GM19351 (cell line): Measurements from ENCODE around the gene KIF16B.

Experiments
- ATAC-seq: cut with Tn5 transposase; IDR thresholded peaks from one replicate; pipeline ENCODE4 v1.9.1; 2021; ENCODE audit warnings: mild to moderate bottlenecking, moderate library complexity; ENCODE audit not compliant: unreplicated experiment

Gene KIF16B

DNA sequence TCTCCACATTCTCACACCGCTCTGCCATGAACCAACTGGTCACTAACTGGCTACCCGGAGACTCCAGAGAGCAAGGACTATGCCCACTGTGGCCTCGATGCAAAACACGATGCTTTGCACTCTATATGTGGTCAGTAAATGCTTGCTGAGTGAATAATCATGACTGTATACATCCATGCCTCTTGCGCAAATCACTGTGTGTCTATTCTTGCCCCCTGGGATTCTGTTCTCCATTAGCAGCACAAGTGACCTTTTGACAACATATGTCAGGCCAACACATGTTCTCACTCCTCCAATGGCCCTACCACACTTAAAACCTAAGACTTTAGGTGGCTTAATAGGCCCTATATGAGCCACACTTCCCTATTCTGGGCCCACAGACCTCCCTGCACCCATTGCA, 16.9 kb downstream of the KIF16B start:
- ATAC-seq: no peak

DNA sequence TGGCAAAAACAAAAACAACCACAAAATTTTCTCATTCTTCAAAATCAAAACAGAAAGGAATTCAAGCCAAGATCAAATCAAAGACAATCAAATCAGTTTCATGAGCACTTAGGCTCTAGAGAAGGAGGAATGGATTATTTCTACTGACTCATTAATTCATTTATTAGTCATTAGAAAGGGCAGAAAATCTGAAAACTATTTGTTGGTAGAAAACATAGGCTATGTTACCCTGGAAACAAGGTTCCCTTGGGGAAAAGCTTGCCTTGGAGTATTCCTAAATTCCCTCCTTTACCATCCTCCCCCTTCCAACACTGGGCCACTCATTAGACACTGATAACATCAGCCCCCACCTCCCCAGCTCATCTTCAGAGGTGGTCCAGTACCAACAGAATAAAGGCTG, 17.5 kb downstream of the KIF16B start:
- ATAC-seq: no peak

DNA sequence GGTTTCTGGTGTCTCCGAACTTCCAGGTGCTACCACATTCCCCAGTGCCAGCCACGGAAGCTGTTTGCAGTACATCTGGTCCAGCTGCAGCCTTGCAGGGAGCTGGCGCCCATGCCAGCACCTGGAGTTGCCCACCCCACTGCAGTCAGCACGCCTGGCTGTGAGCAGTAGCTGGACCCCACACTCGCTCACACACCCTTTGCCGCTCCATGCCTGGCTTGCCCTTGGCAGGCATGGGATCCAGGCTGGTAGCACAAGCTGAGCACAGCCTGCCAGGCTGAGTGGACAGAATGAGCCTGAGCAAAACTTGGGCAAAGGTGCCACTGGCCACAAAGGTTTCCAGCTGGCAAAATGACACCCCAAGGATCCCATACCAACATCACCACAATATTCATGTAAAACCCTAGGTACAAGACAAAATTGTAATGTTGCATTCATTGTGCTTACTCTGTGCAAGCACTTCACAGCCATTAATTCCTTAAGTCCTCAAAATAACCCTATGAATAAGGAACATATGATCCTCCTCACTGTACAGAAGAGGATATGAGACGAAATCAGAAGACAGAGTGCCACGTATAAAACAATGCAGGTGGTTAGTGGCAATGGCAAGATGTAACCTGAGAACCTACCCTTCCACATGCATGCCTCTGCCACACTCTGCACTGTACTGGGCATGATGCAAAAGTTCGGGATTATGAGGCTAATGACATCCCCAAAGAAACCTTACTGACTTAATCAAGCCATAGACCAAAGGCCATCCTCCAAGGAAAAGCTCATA, 18.3 kb downstream of the KIF16B start:
- ATAC-seq: no peak

DNA sequence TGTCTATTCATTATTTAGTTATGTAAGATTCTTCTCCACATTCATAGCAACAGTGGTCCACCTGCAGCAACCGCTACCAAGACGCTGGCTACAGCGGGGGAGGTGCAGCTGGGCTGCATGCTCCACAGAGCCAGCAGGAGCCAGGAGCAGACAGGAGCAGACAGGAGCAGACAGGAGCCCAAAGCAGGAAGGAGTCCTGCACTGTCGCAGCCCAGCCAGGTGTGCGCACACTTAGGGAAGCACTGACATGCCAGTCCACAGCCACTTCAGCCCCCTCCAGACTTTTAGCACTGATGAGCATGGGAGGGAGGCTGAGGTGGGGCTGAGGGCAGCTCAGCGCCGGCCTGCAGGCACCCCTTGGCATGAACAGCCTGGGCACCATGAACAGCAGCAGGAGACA, 19.6 kb downstream of the KIF16B start:
- no peak for ATAC-seq

DNA sequence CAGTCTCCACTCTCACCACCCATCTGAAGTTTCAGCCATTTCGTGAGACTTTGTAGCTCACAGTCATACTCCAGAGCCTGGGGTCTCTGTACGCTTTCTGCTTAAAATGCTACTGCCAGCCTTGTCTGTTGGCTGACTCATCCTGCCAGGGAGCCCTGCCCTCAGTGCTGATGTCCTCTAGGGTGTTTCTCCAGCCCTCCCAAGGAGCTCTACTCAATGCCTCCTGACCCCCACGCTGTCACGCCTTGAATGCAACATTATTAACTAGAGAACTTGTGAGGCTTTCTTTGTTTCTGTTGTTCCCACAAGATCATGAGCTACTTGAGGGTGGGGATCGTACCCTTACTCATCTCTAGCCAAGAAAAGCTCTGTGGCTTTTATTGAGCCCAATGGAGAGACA, 20.1 kb downstream of the KIF16B start:
- no peak for ATAC-seq

DNA sequence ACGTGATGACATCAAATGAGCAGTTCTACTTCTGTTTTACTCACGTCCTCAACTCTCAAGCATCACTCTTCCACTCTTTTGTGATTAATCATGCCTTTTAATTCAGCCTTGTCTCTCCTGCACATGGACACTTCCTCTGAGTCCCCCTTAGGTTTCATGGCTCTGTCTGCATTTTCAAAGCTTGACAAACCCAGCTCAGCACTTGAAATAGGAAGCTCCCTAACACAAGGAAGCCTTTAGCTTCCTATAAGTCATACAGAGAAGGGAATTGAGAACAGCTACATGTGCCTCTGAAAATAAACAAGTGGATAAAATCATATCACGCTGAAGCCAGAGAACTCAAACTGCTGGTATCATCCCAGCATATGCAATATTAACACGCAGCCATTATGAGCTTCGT, 21.2 kb downstream of the KIF16B start:
- no peak for ATAC-seq

DNA sequence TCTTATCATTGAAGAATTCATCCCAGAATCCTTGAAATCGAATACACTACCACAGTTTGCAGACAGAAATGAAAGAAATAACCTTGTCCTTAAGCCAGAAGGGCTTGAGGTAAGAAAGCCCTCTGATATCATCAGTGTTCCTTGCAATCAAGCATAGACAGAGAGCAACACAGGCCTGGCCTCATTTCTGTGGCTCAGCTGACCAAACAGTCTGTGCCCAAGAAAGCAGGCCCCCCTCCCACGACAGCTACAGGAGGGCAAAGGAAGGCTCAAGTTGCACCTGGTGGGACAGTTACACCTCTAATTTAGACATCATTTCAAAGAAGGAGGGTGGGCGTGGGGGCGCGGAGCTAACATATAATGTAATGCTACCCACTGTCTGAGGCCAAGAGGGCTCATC, 21.6 kb downstream of the KIF16B start:
- no peak for ATAC-seq

DNA sequence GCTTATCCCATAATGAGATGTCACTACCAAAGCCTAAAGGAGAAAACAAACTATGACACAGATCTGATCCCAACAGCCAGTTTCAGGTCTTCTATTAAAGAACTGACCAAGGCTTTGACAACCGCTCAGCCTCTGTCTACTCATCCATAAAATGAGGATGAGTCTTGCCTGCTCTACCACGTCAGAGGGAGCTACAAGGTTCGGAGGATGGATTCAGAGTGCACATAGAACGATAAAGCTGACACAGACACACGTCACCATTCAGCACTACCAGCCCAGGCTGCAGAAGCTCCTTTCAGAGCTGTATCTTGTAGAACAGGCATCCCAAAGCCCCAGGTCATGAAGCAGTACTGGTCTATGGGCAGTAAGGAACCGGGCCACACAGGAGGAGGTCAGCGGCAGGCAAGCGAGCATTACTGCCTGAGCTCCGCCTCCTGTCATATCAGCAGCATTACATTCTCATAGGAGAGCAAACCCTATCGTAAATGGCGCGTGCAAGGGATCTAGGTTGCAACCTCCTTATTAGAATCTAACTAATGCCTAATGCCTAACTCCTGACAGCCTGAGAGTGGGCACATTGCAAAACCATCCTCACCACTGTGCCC, 25.1 kb downstream of the KIF16B start:
- ATAC-seq: no peak

DNA sequence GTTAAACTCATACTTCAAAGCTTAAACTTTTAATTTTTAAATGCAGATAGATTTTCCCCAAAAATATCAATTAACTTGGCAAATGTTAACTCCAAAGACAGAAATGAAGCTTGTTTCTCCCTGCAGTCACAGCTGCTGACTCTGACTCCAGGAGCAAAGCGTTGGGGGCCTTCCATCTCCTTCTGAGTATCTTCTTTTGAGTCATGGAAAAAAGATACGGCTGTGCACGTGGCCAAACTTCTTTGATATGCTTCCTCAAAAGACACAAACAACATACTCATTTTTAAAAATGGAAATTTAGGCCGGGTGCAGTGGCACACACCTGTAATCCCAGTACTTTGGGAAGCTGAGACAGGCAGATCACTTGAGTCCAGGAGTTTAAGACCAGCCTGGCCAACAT, 28.3 kb downstream of the KIF16B start:
- ATAC-seq: no peak

DNA sequence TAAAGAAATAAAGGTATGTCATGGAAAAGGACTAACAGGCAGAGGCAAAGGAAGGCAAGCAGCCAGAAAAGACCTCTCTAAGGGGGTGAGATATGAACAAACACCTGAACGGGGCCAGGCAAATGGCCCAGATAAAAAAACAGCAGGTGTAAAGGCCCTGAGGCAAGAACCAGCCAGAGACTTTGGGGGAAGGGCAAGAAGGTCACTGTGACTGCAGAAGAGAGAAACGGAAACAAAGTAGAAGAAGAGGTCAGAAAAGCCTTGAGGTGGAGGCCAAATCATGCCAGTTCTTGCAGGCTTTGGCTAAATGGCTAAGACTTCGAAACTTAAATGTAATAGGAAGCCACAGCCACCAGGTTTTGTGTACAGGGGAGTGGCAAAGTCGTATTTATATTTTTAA, 30.8 kb downstream of the KIF16B start:
- no peak for ATAC-seq

DNA sequence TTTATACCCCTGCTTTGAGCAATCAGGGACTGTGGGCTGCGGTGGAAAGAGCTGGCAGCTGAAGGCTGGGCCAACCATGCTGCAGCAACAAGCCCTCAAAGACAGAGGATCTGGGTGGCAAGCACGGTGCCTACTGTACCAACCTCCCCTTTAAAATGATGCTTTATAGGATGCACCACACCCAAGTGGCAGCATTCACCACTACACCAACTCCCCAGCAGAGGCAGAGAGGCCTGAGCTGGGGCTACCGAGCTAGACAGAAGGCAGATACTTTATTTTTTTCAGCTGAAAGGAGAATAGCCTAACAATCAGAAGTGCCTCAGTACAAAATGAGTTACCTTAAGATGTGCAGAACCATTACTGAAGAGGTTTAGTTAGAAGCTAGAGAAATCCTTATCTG, 31.4 kb downstream of the KIF16B start:
- ATAC-seq: no peak

DNA sequence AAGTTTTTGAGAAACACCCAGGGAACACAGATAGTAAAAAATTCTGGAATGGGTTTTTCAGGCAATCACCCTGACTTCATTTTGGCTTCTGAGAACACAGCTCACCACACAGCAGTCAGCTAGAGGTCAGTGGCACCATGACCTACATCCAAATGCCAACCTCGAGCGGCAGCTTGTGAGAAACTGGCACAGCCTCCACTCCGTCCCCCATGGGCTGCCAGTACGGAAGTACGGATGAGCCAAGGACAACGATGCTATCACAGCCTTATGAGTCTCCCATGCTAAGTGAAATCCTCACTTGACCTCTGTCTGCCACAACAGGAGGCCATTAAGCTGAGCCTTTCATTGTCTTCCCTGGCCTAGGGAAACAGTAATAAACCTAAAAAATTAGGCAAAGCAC, 32.0 kb downstream of the KIF16B start:
- no peak for ATAC-seq

DNA sequence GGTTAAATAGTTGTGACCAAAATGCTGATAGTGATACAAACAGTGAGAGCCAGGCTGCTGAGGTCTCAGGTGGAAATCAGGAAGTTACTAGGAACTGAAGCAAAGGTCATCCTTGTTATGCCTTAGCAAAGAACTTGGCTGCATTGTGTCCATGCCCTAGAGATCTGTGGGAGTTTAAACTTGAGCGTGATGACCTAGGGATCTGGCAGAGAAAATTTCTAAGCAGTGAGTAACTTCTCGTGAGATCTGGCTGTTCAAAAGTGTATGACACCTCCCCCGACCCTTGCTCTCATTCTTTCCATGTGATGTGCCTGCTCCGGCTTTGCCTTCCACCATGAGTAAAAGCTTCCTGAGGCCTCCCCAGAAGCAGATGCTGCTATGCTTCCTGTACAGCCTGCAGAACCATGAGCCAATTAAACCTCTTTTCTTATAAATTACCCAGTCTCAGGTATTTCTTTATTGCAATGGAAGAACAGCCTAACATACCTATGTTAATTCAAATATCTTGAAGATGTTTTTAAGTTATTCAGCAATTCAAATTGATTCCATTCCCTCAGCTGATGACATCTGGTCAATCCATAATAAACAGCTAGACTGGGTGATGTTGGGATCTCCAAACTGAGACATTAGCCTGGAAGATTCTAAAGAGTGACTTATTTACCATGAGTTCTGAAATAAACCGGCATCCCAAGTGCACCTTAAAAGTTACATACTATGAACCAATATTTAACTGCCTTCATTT, 33.8 kb downstream of the KIF16B start:
- ATAC-seq: no peak

DNA sequence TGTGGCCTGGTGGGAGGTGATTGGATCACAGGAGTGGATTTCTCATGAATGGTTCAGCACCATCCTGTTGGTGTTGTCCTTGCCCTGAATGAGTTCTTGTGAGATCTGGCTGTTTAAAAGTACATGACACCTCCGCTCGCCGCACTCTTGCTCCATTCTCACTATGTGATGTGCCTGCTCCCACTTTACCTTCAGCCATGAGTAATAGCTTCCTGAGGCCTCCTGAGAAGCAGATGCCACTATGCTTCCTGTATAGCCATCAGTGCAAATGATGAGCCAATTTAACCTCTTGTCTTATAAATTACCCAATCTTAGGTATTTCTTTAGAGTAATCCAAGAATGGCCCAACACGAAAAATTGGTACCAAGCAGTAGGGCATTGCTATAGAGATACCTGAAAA, 34.5 kb downstream of the KIF16B start:
- no peak for ATAC-seq

DNA sequence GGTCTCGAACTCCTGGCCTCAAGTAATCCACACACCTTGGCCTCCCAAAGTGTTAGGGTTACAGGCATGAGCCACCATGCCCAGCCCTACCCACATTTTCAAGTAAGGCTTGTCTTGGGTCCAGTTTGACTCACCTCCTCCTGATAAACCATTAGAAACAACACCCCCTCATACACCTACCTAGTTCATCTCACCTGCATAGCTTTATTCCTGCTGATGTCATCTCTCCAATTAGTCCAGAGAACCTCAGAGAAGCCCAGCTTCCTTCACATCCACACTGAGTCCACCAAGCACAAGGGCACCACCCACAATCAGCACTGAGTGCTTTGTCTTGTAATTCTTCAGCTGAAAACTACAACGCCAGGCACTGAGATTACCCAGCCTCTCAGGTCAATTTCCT, 35.3 kb downstream of the KIF16B start:
- ATAC-seq: no peak

DNA sequence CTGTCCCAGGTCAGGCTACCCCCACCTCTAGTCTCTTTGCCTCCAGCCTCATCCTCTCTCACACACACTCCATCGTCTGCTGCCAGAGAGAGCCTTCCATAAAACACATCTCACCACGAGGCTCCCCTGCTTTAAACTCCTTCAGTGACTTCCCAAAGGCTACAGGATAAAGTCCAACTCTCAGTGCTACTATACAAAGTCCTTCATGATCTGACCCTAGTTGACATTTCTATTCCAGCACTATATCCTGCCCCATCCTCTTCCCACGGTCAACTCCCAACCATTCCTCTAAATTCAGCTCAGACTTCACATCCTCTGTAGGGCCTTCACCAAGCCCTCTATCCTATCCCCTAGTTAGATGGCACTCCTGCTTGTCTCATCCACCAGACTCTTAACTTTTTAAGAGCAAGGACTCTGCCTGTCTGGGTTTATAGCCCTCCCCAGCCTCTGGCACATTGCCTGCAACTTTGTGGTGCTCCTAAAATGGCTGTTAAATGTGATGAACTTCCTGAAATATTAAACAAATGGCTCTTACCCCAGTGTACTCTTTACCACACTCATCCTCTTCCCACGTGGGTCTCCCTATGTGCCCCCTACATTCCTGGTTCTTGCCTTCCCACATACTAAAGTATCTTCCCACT, 36.1 kb downstream of the KIF16B start:
- no peak for ATAC-seq

DNA sequence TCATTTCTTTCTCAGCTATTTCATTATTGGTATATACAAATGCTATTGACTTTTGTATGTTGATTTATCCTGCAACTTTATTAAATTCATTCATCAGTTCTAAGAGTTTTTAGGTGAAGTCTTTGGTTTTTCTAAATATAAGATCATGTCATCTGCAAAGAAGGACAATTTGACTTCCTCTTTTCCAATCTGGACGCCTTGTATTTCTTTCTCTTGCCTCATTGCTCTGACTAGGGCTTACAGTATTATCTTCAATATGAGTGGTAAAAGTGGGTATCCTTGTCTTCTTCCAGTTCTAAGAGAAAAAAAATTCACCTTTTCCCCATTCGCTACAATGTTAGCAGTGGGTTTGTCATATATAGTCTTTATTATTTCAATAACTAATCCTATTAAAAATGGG, 38.0 kb downstream of the KIF16B start:
- no peak for ATAC-seq

DNA sequence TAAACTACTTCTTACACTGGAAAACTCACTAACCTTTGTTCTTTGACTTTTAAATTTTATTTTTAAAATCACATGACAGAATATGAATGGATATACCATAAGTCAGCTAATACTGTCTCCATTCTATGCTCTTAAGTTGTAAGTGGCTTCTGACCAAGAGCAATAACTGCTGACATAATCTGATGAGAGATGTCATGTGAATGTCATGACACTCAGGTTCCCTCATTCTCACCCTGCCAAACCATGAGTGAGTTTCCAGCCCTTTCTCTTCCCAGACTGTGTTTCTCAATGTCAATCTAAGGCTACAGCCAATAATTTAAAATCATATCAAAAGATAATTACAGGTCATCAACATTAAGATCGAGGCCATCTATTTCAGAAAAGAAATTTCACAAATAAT, 39.7 kb downstream of the KIF16B start:
- no peak for ATAC-seq

DNA sequence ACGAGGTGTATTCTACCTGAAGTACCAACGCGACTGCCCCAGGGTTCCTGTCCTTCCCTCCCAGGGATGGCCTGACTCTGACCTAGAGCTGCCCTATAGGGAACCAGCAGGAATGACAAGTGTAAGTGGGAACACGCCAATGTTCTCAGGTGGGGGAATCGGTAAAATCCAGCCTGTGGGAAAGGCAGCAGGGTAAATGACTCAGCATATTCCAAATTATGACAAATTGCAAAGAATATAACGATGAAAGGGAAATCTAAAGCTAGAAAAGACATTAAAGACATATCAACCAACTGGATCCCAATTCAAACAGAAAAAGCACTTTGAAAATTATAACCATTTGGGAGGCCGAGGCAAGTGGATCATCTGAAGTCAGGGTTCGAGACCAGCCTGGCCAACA, 41.8 kb downstream of the KIF16B start:
- ATAC-seq: no peak

DNA sequence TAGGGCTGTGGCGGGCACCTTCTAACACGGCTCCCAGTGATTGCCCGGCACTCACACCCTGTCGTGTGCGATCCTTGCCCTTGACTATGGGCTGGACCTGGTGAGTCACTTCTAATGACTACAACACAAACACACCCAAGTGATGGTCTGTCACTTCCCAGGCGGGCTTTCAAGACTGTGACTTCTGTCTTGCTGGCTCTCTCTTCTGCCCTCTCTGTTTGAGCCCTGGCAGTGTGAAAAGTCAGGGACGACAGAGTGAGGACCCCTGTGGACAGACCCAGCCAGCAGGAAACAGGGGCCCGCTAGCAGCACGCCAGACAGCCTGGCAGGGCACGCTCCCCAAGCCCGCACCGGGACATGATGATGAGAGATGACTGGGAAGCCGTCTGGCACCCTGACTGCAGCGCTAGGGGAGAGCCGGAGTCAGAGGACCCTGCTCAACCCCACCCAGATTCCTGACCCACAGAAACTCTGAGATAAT, 43.0 kb downstream of the KIF16B start:
- no peak for ATAC-seq

DNA sequence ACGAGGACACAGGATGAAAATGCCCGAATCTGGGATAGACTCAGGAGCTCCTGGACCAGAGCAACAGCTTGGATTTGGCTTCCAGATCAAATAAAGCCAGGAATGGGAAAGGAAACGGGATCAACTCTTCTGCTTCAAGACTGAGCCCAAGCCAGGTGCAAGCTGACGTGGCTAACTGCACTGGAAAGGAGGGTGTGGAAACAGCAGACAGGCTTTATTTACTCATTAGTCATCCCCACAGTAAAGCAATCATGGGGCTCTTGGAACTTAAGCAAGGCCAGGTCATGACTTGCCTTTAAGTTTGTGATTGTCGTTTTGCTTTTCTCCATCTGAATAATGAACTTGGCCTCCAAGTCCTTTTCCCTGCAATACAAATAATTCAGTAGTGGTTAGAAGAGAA, 45.2 kb downstream of the KIF16B start:
- no peak for ATAC-seq

DNA sequence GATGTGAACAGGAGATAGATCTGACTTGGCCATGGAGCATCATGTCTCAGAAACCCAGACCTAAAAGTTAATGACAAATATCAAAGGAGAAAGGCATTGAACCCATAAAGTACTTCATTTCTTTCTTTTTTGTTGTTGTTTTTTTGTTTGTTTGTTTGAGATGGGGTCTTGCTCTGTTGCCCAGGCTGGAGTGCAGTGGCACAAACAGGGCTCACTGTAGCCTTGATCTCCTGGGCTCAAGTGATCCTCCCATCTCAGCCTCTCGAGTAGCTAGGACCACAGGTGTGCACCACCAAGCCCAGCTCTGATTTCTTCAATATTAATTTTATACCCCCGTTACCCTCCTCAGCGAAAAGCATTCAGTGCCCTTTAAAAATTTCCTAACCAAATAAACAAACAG, 45.8 kb downstream of the KIF16B start:
- no peak for ATAC-seq
